SH-SY5Y (cell line): ENCODE measurements around the gene C20orf144.

Experiments
- GATA2 ChIP-seq: IDR thresholded peaks from 2 replicates; pipeline ENCODE4 v1.6.1; 2011; ENCODE audit warnings: mild to moderate bottlenecking, low read depth, low read length
- GATA3 ChIP-seq: IDR thresholded peaks from 2 replicates; pipeline ENCODE4 v1.6.1; 2011; ENCODE audit warnings: low read depth, mild to moderate bottlenecking, low read length, moderate library complexity

- TF ChIP-seq GATA2, result no peak
- TF ChIP-seq GATA3, result no peak
Measured at GRCh38 chr20:33702861-33703260, 40.7 kb downstream of the C20orf144 start.
